GM10847 (cell line): ENCODE measurements around the gene DPH6.

Source experiments
- POLR2A ChIP-seq: IDR thresholded peaks from 2 replicates; pipeline ENCODE4 v1.6.1; 2011; ENCODE audit not compliant: insufficient read length; ENCODE audit errors: extremely low read depth

DPH6 gene

DNA sequence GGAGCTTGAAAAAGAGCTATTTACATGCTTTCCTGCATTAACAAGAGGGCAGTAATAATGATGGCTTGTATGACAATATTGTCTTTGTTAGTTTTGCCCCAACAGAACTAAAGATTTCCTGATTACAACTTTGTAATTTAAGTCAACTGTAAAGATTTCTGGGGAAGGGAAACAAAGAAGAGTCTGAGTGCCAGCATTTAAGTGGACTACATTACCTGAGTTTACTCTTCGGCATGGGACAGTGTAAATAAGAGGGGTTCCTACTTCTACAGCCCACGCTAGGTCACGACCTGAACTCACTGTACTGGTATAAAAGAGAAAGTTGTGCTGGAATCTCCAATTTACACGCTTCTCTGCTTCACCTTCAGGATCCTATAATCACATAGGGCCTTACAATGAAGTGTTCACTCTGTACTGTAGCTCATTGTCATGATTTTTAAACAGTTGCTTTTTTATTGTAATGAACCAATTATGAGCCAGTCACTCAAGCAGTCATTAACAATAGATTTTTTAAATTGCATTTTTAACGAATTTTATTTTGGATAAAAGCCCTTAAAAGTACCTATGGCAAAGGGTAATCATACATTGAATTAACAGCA is 39.6 kb downstream of the DPH6 start:
- no peak for TF ChIP-seq POLR2A

DNA sequence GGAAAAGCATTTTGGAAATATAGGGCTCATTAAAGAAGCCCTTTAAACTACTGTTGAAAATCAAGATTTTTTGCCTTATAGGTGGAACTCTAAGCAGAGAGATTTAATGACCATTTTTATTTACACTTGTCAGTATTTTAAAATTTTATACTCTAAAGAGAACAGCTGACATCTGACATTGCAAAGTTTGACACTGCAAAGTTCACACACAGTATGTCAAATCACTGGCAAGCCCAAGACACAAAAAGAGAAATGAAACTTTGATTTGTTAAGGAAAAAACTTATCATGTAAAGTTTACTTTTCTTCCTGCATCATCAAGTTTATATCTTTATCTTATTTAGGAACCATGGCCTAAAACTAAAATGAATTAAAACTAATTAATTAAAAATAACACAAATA is 40.2 kb downstream of the DPH6 start:
- TF ChIP-seq POLR2A = no peak

DNA sequence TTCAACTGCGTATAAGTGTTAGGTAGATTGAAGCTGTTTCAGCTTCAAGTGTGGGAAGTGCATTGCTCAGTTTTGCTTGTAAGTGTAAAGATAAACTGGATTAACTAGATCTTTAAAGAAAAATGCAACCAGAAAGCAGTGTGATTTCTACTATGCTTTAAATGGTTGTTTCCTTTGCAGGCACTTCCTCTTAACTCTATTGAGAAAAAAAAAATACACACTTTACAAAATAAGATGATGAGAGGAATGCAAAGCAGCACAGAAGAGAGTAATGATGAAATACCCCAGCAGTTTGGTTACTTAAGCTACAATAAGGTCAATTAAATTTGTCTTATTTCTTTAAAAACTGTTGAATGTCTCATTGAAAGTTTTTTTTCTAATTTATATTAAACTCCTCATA is 40.8 kb downstream of the DPH6 start:
- no peak for TF ChIP-seq POLR2A

DNA sequence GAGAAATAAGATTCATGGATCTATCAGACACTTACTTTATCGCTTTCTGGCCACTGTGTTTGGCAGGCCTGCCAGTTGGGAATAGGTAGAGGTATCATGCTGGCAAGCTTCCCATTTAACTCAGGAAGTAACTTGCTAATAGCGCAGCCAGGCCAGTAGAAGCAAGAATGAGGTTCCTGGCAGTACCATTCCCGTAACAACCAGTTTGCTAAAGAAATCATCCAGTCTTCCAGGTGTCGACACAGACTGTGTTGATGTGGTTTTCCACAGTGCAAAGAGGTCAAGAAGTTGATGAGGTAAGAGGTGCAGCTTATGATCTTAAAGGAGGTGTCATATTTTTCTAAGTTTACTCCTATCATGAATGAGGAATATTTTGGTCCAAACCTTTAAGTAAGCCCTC is 46.2 kb downstream of the DPH6 start:
- no peak for TF ChIP-seq POLR2A

DNA sequence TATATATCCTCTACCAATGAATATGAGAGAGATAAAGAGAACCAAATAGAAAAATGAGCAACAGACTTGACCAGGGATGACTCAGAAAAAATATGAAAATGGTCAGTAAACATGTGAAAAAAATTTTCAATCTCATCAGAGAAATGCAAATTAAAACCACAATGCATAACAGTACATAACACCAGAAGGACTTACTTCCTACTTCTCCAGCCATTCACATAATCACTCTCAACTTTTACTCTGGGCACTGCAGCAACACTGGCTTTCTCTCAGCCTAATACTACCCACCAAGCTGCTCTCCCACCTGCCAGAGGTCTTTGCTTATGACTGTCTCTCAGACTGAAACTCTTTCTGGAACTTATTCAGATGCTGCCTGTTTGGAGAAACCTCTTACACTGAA is 49.4 kb downstream of the DPH6 start:
- no peak for TF ChIP-seq POLR2A

DNA sequence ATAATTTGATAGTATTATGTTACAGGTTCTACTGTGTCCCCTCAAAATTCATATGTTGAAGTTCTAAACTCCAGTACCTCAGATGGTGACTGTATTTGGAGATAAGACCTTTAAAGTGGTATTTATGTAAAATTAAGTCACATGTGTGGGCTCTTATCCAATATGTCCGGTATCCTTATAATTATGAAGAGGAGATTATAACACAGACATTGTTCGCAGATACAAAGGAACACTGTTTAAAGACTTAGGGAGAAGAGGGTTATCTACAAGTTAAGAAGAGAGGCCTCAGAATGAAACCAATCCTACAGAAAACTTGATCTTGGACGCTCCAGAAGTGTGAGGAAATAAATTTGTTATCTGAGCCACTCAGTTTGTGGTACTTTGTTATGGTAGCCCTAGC is 50.9 kb downstream of the DPH6 start:
- no peak for TF ChIP-seq POLR2A

DNA sequence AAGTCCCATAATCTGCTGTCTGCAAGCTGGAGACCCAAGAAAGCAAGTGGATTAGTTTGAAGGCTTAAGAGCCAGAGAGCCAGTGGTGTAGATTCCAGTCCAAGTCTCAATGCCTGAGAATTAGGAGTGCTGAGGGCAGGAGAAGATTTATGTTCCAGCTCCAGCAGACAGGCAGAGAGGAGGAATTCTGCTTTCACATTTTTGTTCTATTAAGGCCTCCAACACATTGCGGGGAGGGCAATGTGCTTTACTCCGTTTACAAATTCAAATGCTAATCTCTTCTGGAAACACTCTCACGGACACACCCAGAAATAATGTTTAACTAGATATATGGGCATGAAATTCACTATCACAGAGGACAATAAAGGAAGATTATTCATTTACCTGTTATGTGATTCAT is 54.0 kb downstream of the DPH6 start:
- TF ChIP-seq POLR2A = no peak

DNA sequence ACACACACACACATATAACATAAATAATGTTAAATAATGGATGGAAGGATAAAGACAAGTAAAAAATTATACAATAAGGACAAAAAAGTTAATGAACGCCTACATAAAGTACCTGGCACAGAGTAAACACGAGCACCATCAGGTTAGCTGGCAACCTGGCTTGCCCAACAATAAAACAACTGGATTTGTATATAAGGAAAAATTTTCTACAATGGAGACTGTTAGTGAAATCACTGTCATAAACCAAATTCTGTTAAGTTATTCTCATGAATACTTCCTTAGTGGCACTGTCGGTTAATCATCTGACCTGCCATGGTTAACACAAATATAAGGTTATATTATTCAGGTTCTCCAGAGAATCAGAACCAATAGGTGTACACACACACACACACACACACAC is 54.8 kb downstream of the DPH6 start:
- no peak for TF ChIP-seq POLR2A

DNA sequence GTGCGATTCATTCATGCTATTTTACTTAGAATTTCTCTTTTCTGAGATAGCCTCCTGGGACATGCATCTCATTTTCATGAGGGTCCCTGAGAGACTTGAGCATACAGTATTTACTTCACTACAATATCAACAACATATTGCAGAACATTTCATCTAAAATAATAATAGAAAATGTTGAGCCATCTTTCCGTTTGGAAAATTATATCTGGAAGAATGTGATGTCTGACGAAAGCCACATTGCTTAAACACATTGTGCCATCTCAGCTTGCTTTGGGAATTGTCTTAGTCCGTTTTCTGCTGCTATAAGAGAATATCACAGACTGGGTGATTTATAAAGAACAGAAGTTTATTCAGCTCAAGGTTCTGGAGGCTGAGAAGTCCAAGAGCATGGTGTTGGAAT is 55.5 kb downstream of the DPH6 start:
- no peak for TF ChIP-seq POLR2A

DNA sequence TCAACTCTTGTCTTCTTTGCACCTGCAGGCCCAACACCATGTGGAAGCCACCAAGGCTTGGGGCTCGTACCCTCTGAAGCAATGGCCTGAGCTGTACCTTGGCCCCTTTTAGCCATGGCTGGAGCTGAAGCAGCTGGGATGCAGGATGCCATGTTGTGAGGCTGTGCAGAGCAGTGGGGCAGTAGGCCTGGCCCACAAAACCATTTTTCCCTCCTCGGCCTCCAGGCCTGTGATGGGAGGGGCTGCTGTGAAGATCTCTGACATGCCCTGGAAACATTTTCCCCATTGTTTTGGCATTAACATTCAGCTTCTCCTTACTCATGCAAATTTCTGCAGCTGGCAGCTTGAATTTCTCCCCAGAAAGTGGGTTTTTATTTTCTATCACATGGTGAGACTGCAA is 58.5 kb downstream of the DPH6 start:
- TF ChIP-seq POLR2A = no peak

DNA sequence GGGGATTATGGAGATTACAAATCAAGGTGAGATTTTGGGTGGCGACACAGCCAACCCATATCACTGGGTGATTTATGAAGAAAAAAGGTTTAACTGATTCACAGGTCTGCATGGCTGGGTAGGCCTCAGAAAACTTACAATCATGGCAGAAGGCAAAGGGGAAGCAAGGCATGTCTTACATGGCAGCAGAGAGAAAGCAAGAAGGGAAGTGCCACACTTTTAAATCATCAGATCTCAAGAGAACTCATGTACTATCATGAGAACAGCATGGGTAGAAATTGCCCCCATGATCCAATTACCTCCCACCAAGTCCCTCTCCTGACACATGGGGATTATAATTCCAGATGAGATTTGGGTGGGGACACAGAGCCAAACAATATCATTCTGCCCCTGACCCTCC is 59.7 kb downstream of the DPH6 start:
- no peak for TF ChIP-seq POLR2A

DNA sequence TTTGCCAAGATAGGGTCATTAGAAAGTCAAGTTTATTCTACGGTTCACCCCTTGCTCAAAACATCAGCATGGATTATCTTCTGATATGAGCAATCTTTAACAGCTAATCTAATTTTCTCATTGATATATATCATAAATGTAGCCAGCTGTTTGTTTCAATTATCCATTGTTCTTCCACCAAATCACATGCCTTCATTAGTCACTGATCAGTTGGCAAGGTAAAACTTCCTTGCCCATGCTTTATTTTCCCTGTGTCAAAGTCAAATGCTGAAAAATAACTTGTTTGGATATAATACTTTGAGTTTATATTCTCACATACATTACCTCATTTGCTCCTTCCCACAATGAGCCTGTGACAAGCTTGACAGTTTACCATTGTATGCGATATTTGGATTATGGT is 60.6 kb downstream of the DPH6 start:
- TF ChIP-seq POLR2A = no peak

DNA sequence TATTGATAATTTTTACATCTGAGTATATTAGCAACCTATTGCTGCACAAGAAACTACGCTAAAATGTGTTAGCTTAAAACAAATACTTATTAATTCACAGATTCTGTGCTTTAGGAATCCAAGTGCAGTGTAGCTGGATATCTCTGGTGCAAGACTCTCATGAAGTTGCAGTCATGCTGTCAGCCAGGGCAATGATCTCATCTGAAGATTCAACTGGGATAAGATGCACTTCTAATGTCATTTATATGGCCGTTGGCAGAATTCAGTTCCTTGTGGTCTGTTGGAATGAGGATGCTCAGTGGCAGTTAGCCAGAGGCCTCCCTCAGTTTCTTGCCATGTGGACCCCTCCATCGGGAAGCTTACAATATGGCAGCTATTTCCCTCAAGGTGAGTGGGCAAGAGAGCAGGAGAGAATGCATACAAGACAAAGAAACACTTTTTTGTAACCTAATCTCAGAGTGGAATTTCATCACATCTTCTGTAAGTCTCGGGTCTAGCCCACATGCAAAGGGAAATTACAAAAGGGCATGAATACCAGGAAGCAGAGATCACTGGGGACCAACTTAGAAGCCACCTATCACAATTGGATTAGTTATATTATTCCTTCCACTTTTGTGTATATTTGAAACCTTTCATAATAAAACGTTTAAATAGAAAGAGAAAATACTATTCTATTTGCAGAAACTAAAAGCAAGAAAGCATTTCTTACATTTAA is 61.6 kb downstream of the DPH6 start:
- TF ChIP-seq POLR2A = no peak

DNA sequence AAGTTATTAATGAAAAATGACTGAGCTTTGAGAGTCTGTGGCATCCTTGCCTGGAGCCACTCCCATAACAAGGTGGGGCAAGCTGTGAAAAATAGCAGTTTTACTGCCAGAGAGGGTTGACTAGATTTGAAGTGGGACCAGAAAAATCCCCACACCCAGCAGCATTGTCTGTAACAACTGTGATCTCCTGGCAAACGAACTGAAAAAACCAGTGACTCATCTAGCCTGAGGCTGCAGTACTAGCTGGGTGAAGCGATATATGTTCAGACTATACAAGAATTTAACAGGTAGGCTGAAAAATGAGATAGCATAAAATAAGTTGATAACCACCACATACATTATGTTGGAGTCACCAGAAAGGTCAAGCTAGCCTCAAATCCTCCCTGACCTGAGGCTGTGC is 64.0 kb downstream of the DPH6 start:
- no peak for TF ChIP-seq POLR2A

DNA sequence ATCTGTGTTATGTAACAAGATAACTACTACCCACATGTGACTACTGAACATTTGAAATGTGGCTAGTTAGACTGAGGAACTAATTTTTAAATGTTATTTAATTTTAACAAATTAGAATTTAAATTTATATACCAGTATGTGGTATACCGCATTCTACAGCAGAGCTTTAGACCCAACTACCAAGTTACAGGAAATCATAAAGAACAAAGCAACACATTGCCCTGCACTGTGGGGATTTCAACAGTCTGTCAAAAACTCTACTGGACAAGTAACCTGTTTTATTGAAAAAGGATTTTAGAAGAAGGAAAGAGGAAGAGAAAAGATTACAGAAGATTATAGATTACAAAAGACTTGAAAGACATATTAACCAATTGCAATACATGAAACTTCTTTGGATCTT is 64.9 kb downstream of the DPH6 start:
- no peak for TF ChIP-seq POLR2A

DNA sequence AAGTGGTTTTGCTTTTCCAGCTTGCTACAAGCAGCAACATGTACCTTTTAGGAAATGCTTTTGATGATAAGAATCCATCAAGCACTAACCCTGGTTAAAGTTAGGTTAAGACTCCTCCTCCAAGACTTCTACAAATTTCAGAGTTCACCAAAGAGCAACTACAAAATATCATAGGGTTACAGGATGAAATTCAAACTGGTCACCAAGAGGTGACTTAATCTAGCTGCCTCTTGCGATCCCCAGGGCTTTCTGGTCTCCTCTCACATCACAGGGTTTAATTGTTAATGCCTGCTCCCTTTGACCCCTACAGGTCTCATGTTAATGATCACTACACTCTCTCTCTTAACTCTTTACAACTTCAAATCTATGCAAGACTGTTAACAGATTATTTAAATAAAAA is 66.5 kb downstream of the DPH6 start:
- no peak for TF ChIP-seq POLR2A
